Measurements from ENCODE around the gene ZNF148. TPM values are rescaled to one million over a fixed set of nuclear protein-coding genes. Genes with fewer than 3 reads are reported as not detected.

Gene ZNF148
- total RNA-seq, 1 donor from 2014 or later = 57.6 TPM

- Mint-ChIP-seq H3K27ac (no peak overlapping the region), H3K27me3 (no peaks in the 10 kb centered on the region), H3K9me3 (no peaks in the 10 kb centered on the region), H3K36me3 (ENCODE audit: low read depth) (peaks cover 49% of the 10 kb centered on the region), H3K4me3 (no peak overlapping the region), H3K4me1 (no peaks in the 10 kb centered on the region)
- DNase-seq (no peak), ATAC-seq (ENCODE audit: low read depth) (no peak)
- POLR2A ChIA-PET = no interaction called here
- TF ChIP-seq CTCF (IDR thresholded peaks at IDR 0.05) = no peak
- CTCF ChIA-PET = no interaction called here
- intact Hi-C loops (cut with micrococcal nuclease) = no loop called here
Observed at GRCh38 chr3:125229707-125230106, 145.4 kb downstream of the ZNF148 start.

- Mint-ChIP-seq H3K9me3 (no peaks in the 10 kb centered on the region), H3K36me3 (ENCODE audit: low read depth) (peaks cover 48% of the 10 kb centered on the region), H3K27me3 (no peaks in the 10 kb centered on the region), H3K27ac (no peak overlapping the region), H3K4me1 (no peaks in the 10 kb centered on the region), H3K4me3 (no peak overlapping the region)
- POLR2A ChIA-PET = no interaction called here
- no peak for DNase-seq
- CTCF ChIA-PET = no interaction called here
- intact Hi-C loops (cut with micrococcal nuclease) = no loop called here
- TF ChIP-seq CTCF (IDR thresholded peaks at IDR 0.05) = no peak
- no peak for ATAC-seq (ENCODE audit: low read depth)
Observed at GRCh38 chr3:125229168-125229567, 146.0 kb downstream of the ZNF148 start.

- Mint-ChIP-seq H3K4me1 (no peaks in the 10 kb centered on the region), H3K4me3 (no peak overlapping the region), H3K27ac (no peak overlapping the region), H3K27me3 (no peaks in the 10 kb centered on the region), H3K36me3 (ENCODE audit: low read depth) (peaks cover 2% of the 10 kb centered on the region), H3K9me3 (no peaks in the 10 kb centered on the region)
- no peak for TF ChIP-seq CTCF (IDR thresholded peaks at IDR 0.05)
- DNase-seq = no peak
- intact Hi-C loops (cut with micrococcal nuclease) = no loop called here
- POLR2A ChIA-PET = no interaction called here
- ATAC-seq (ENCODE audit: low read depth) = no peak
- CTCF ChIA-PET = no interaction called here
Observed at GRCh38 chr3:125221831-125222230, 153.3 kb downstream of the ZNF148 start.

GRCh38 chr3:125220727-125221429 is 154.2 kb downstream of the ZNF148 start:
- Mint-ChIP-seq H3K36me3 (ENCODE audit: low read depth) (no peaks in the 10 kb centered on the region), H3K4me1 (no peaks in the 10 kb centered on the region), H3K4me3 (no peak overlapping the region), H3K27me3 (no peaks in the 10 kb centered on the region), H3K9me3 (no peaks in the 10 kb centered on the region), H3K27ac (no peak overlapping the region)
- intact Hi-C loops (cut with micrococcal nuclease) = no loop called here
- CTCF ChIA-PET = no interaction called here
- POLR2A ChIA-PET = no interaction called here
- no peak for TF ChIP-seq CTCF (IDR thresholded peaks at IDR 0.05)
- DNase-seq (no peak), ATAC-seq (ENCODE audit: low read depth) (no peak)

GRCh38 chr3:125220183-125220582 is 154.9 kb downstream of the ZNF148 start:
- DNase-seq = no peak
- H3K36me3 Mint-ChIP-seq (ENCODE audit: low read depth) = no peaks in the 10 kb centered on the region
- ATAC-seq (ENCODE audit: low read depth) = no peak
- H3K4me3 Mint-ChIP-seq = no peak overlapping the region
- H3K27ac Mint-ChIP-seq = no peak overlapping the region
- no peaks in the 10 kb centered on the region for H3K27me3 Mint-ChIP-seq
- POLR2A ChIA-PET = no interaction called here
- no peak for TF ChIP-seq CTCF (IDR thresholded peaks at IDR 0.05)
- CTCF ChIA-PET = no interaction called here
- no peaks in the 10 kb centered on the region for H3K9me3 Mint-ChIP-seq
- intact Hi-C loops (cut with micrococcal nuclease) = no loop called here
- no peaks in the 10 kb centered on the region for H3K4me1 Mint-ChIP-seq

Measured in activated B cell treated with CpG ODN at 0.5 μM for 24 hours (primary cell).